Activated T-cell treated with anti-CD3 and anti-CD28 coated beads, Interleukin-2, amount 50 U/mL, for 4 hours (primary cell): Measurements from ENCODE around the gene ADGRG6. TPM values are rescaled to one million over a fixed set of nuclear protein-coding genes. Genes with fewer than 3 reads are reported as not detected.

Experiments used
- ATAC-seq, 2 donors: fragments of 200-7000 bp; cut with Tn5 transposase; one replicate each; pipeline ENCODE4 v1.10.0; 2021
- DNase-seq: peaks from one replicate; pipeline ENCODE4 v3.0.0-alpha.2; 2020
- H3K27me3 Mint-ChIP-seq: one replicate; pipeline ENCODE4 v1.8.0; 2021; ENCODE audit warnings: low read depth, mixed read lengths
- H3K36me3 Mint-ChIP-seq: one replicate; pipeline ENCODE4 v1.8.0; 2022; ENCODE audit warnings: mixed read lengths; ENCODE audit not compliant: insufficient read depth
- H3K4me1 Mint-ChIP-seq: one replicate; pipeline ENCODE4 v1.8.0; 2021; ENCODE audit warnings: low read depth, mixed read lengths
- H3K4me3 Mint-ChIP-seq: one replicate; pipeline ENCODE4 v1.8.0; 2021; ENCODE audit warnings: mild to moderate bottlenecking, moderate library complexity, mixed read lengths
- H3K9me3 Mint-ChIP-seq: one replicate; pipeline ENCODE4 v1.8.0; 2021; ENCODE audit warnings: mixed read lengths
- total RNA-seq, 3 donors: library from RNA; stranded (reverse); gene quantifications; one replicate each; pipeline ENCODE4 v1.2.1, GENCODE V29; 2021

The ADGRG6 gene
- total RNA-seq, result under 1 TPM; 0.22 to 0.43 (median 0.37) TPM

DNA sequence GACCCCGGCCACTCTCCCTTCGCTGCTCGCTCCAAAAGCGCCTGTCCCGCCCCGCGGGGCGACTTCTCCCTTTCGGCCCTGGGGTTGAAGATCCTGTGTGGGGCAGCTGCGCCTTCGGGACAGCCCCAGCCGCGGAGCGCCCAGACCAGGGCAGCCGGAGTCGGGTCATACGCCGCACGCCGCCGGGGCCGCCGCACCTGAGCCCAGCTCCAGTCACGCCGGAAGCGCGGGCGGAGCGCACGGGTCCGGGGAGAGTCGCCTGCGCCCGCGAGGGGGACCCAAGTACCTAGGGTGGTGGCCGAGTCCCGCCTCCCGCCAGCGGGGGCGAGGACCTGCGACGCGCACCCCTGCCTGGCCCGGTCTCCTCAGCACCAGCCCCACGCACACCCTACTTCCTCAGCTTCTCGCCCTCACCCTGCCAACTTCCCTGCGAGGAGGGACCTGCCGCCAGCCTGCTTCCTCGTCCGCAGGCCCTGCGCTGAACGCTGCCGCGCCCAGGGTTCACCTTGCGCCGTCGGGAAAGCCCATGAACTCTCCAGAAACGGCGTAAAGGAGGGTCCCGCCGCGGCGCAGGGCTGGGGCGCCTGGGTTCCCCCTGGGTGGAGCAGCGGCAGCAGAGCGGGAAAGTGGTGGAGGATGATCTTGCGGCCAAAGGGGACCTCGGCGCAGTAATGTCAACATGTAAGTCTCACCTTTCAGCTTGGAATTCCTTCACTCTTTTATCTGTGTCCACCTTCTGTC lies at the start of gene ADGRG6:
ADGRG6 (plus strand) TSS at position 357 of the 741 bp plus-strand sequence; CDS start at position 680, 323 bp downstream.
- ATAC-seq, result peak; percentile 89 to 90
- no peaks in the 10 kb centered on the region for H3K9me3 Mint-ChIP-seq
- peaks cover 11% of the 10 kb centered on the region for H3K4me1 Mint-ChIP-seq
- peak within 1 kb of the TSS; percentile 79 for H3K4me3 Mint-ChIP-seq
- peak; percentile 22 for DNase-seq
- H3K27me3 Mint-ChIP-seq, result peaks cover 22% of the 10 kb centered on the region
- H3K36me3 Mint-ChIP-seq, result no peaks in the 10 kb centered on the region

DNA sequence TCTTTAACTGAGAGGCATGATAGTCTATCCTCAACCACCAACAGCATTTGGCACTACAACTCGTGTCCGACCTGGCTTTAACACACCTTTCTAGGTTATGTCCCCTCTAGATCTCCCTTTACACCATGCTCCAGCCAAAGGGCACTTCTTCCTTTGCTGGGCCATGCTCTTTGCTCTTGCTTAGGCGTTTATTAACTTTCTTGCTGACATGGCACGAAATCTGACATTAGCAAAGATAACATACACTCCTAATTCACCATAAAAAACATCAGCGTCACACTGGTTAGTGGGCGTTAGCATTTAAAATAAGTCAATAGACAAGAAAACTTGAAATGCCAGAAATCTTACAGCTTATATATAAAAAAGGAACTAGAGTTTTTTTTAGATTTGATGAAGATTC lies 47.3 kb upstream of the ADGRG6 start:
- DNase-seq (no peak), ATAC-seq (no peak)
- Mint-ChIP-seq H3K9me3 (no peaks in the 10 kb centered on the region), H3K36me3 (no peaks in the 10 kb centered on the region), H3K4me3 (no peak overlapping the region), H3K4me1 (peaks cover 4% of the 10 kb centered on the region), H3K27me3 (peaks cover 6% of the 10 kb centered on the region)

DNA sequence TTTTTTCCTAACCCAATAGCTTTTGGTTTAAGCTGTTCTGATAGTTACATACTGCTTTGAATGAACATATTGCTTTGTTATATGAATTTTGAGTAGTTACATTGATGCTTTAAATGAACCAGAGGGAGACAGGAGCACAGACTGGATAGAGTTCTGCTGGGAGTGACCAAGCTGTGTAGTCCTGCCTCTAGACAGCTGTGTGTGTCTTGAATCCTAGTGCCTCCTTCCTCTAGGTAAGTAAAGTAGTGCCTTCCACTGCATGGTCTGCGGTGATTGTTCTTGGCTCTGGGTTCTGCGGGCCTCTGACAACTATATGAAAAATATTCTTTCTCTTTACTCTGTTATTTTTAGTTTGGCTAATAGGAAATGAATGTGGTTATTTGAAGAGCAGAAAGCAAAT lies 46.0 kb upstream of the ADGRG6 start:
- Mint-ChIP-seq H3K9me3 (no peaks in the 10 kb centered on the region), H3K36me3 (no peaks in the 10 kb centered on the region), H3K4me3 (no peak overlapping the region), H3K27me3 (peaks cover 6% of the 10 kb centered on the region), H3K4me1 (peaks cover 4% of the 10 kb centered on the region)
- DNase-seq (no peak), ATAC-seq (no peak)

DNA sequence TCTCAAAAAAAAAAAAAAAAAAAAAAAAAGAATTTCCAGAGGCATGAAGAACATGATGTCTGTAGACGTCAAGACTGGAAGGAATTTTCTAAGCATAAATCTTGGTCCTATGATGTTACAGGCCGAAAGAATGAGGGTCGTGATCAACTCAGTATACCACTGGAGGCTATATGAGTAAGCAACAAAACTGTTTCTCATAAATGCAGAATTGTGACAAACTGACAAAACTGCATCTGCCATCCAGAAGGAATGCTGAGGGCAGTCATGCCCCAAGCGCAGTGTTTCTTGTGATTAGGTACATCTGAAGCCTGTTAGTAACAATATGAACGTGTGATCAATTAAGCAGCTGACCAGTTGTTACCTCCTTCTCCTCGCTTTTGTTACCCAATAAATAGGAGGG lies 43.5 kb upstream of the ADGRG6 start:
- DNase-seq (no peak), ATAC-seq (no peak)
- peaks cover 4% of the 10 kb centered on the region for H3K4me1 Mint-ChIP-seq
- H3K27me3 Mint-ChIP-seq, result peaks cover 4% of the 10 kb centered on the region
- H3K36me3 Mint-ChIP-seq, result no peaks in the 10 kb centered on the region
- no peaks in the 10 kb centered on the region for H3K9me3 Mint-ChIP-seq
- H3K4me3 Mint-ChIP-seq, result no peak overlapping the region

DNA sequence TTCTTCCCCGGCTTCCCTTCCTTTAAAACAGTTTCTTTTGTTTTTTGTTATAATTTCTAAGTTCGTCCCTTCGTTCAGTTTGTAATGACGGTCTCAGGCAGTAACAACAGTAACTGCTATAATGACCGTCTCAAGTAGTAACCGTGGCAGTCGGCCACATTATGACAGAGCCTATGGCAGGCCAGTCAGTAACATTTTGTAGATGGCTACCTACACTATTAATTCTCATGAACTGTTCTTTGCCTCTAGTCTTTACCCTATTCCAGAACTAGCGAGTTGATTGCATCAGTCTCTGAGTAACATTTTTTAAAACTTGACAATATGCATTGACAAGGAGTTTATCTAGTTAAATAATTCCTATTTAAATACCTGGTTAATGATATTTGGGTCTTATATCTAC lies 43.0 kb upstream of the ADGRG6 start:
- DNase-seq (no peak), ATAC-seq (no peak)
- Mint-ChIP-seq H3K4me3 (no peak overlapping the region), H3K36me3 (no peaks in the 10 kb centered on the region), H3K27me3 (peaks cover 4% of the 10 kb centered on the region), H3K9me3 (no peaks in the 10 kb centered on the region), H3K4me1 (peaks cover 4% of the 10 kb centered on the region)

DNA sequence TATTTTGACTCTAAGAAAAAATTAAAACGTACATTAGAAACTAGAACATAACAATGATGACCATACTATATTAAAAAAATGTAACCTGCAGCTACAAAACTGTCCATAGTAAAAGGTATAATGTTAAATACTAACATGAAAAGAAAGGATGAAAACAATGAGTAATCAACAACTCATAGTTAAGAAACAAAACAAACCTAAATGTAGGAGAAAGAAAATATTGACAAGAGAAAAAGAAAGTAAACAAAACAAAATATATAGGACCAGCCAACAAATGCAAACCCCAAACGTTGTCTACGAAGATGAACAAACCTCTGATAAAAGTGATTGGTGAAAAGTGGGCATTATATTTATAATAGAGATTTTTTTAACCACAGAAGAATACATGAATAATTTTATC lies 41.1 kb upstream of the ADGRG6 start:
- no peaks in the 10 kb centered on the region for H3K27me3 Mint-ChIP-seq
- H3K9me3 Mint-ChIP-seq, result no peaks in the 10 kb centered on the region
- peaks cover 2% of the 10 kb centered on the region for H3K4me1 Mint-ChIP-seq
- ATAC-seq (no peak), DNase-seq (no peak)
- H3K36me3 Mint-ChIP-seq, result no peaks in the 10 kb centered on the region
- H3K4me3 Mint-ChIP-seq, result no peak overlapping the region

DNA sequence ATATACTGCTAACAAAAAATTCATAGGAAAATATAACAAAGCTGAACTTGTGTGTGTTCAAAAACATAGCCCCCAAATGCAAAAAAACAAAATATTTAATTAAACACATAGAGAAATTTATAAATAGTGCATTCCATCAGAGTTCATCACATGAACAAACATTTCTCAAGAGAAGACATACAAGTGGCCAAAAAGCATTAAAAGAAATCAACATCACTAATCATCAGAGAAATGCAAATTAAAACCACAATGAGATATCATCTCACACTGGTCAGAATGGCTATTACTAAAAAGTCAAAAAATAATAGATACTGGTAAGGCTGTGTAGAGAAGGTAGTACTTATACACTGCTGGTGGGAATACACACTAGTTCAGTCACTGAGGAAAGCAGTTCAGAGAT lies 39.6 kb upstream of the ADGRG6 start:
- Mint-ChIP-seq H3K9me3 (no peaks in the 10 kb centered on the region), H3K27me3 (no peaks in the 10 kb centered on the region), H3K4me3 (no peak overlapping the region), H3K4me1 (no peaks in the 10 kb centered on the region), H3K36me3 (no peaks in the 10 kb centered on the region)
- DNase-seq, result no peak
- no peak for ATAC-seq

DNA sequence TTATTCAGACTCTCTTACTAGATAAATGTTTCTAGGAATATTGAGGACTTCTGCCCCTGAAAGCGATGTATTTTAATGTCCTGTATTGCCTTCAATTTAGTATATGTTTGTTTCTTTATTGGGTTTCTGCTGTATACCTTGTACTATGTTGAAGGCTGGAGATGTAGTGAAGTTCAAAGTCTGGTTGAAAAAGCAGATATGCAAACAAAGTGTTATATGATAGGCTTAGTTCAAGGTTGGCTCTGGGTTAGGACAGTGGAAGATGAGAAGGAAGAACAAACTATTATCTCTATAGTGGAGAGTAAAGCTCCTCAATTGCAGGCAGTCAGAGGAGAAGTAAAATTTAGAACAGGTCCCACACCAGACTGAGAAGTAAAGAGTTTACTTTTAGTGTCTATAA lies 36.3 kb upstream of the ADGRG6 start:
- Mint-ChIP-seq H3K4me3 (no peak overlapping the region), H3K27me3 (no peaks in the 10 kb centered on the region)

DNA sequence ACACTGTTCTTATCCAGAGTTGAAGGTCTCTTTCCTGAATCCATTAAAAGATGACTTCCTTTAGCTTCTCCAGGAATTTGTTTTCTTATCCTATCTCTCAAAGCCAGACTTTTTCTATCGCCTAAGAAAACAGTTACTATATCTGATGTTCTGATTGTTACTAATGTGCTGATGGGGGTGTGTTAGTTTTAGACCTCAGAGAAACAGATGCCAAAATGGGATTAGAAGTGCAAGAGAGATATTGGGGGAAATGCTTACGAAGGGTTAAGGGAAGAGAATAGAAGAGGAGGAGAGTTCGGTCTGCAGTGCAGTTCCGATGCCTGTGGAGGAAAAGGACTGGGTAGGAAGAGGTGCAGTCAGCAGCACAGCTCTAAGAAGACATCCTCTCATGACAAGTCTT lies 35.7 kb upstream of the ADGRG6 start:
- Mint-ChIP-seq H3K9me3 (no peaks in the 10 kb centered on the region), H3K36me3 (no peaks in the 10 kb centered on the region), H3K27me3 (peaks cover 2% of the 10 kb centered on the region), H3K4me3 (no peak overlapping the region), H3K4me1 (no peaks in the 10 kb centered on the region)
- no peak for ATAC-seq
- no peak for DNase-seq

More for the DNA sequence above, 36.3 kb upstream of the ADGRG6 start:
- H3K9me3 Mint-ChIP-seq, result no peaks in the 10 kb centered on the region
- H3K36me3 Mint-ChIP-seq, result no peaks in the 10 kb centered on the region
- no peaks in the 10 kb centered on the region for H3K4me1 Mint-ChIP-seq
- DNase-seq, result no peak
- no peak for ATAC-seq

DNA sequence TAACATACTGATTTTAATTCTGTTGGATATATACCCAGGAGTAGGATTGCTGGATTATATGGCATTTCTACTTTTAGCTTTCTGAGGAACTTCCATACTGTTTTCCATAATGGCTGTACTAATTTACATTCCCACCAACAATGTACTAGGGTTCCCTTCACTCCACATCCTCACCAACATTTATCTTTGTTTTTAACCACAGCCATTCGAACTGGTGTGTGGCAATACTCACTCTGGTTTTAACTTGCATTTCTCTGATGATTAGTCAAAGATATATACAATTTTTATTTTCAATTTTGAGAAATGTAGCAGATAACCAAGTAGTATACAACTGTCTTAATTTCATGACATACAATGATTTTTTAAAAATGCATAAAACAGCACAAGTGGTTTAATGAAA lies 30.3 kb upstream of the ADGRG6 start:
- DNase-seq (no peak), ATAC-seq (no peak)
- H3K4me3 Mint-ChIP-seq, result no peak overlapping the region
- no peaks in the 10 kb centered on the region for H3K36me3 Mint-ChIP-seq
- H3K9me3 Mint-ChIP-seq, result no peaks in the 10 kb centered on the region
- peaks cover 2% of the 10 kb centered on the region for H3K27me3 Mint-ChIP-seq
- H3K4me1 Mint-ChIP-seq, result no peaks in the 10 kb centered on the region

DNA sequence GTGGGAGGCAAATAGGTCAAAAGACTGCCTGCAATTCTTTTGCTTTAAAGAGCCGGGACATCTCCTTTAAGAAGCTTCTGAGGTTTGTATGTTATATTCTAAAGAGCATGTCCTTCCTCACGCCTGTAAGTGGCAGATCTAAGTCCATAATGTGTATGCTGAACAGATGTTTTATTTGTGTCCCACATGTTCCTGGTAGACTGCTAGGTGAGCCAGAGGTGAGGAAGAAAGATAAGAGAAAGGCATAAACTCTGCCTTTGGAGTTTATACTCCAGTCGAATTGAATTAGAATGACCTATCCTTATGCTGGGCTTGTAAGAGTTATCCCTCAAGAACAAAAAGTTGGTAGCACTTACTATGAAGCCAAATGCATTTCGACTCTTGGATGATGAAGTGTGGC lies 27.2 kb upstream of the ADGRG6 start:
- no peak for ATAC-seq
- H3K27me3 Mint-ChIP-seq, result peaks cover 2% of the 10 kb centered on the region
- no peaks in the 10 kb centered on the region for H3K36me3 Mint-ChIP-seq
- no peak overlapping the region for H3K4me3 Mint-ChIP-seq
- DNase-seq, result no peak
- no peaks in the 10 kb centered on the region for H3K4me1 Mint-ChIP-seq
- no peaks in the 10 kb centered on the region for H3K9me3 Mint-ChIP-seq

DNA sequence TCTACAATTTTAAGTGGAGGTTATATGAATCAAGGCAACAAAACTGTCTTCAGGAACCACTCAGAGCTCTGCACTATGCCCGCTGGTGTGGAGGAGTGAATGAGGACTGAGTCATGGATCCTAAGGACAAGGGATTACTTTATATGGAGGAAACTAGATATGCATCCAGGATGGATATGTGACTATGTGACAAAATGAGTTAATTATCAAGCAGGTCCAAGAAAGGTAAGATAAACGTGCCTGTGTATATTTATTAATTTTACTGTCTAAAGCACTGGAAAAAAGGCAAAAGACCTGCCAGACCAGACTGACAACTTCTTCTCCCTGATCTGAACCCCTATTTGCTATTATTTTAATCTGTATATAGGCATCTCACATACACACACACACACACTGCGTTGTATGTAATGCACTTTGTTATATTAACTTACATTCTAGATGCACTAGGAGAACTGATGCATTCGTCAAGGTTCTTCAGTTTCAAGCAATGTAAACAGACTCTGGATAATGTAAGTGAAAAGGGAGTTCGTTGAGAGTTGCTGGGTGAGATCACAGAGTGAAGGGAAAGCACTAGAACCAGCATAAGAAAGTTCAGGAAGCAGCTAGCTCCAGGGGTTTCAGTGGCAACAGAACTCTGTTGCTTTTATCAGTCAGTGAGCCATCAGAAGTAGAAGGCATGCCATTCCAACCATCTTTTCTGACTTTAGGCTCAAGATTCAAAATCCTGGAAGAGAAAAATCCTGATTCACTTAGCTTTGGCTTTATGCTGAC lies 26.4 kb upstream of the ADGRG6 start:
- Mint-ChIP-seq H3K9me3 (no peaks in the 10 kb centered on the region), H3K27me3 (peaks cover 2% of the 10 kb centered on the region), H3K4me1 (no peaks in the 10 kb centered on the region), H3K36me3 (no peaks in the 10 kb centered on the region), H3K4me3 (no peak overlapping the region)
- DNase-seq (no peak), ATAC-seq (no peak)

DNA sequence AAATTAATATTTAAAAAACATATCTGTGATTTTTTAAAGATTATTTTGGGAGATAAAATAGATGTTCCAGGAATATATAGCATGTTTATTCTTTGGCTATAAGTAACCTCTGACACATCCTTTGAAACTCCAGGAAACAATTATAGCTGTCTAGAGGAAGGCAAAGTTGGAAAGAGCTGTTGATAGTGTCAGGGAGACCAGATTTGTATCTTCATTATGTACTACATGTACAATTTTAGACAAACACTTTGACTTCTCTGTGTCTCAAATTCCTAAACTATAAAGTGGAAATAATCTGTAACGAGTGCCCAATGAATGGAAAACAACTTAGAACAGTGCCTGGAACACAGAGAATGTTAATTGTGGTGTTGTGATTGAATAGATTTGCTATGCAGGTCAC lies 25.6 kb upstream of the ADGRG6 start:
- Mint-ChIP-seq H3K9me3 (peaks cover 4% of the 10 kb centered on the region), H3K36me3 (no peaks in the 10 kb centered on the region), H3K4me1 (no peaks in the 10 kb centered on the region), H3K27me3 (no peaks in the 10 kb centered on the region), H3K4me3 (no peak overlapping the region)
- ATAC-seq, result no peak
- DNase-seq, result no peak

DNA sequence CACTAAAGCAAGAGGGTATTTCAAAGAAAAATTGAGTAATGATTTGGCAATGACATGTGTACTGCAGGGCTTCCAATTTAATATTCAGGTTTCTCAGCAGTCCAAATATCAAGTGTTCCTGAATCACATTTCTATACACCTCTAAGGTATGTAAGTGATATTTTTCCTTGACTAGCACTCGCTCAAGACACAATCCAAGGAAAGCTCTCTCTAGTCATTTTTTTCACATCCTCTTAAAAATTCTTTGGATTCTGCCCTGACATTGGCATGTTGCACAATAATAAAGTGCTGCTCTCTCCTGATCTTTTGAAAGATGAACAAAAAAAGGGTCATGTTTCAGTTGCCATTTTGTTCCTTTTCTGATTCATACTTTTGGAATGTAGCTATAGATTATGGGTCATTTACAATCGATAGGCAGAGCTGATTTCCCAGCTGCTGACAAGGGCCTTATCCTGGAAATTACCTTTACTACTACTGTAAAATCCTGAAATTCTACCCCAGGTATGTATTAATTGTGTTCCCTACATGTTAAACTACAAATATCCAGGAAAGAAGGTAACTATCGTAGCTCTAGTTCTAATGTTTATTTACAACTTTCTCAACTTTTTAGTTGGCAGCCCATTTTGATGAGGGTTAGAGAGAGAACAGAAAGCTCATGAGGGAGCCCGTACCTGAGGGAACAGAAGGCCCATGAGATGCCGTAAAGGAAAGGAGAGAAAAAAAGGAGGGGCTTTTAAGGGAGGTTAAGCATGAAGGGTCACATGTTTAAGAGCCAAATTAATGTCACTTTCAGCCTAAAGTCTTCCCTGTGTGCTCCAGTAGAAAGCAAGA lies 22.2 kb upstream of the ADGRG6 start:
- no peaks in the 10 kb centered on the region for H3K27me3 Mint-ChIP-seq
- DNase-seq (no peak), ATAC-seq (no peak)
- H3K4me1 Mint-ChIP-seq, result no peaks in the 10 kb centered on the region
- H3K9me3 Mint-ChIP-seq, result peaks cover 4% of the 10 kb centered on the region
- no peak overlapping the region for H3K4me3 Mint-ChIP-seq
- H3K36me3 Mint-ChIP-seq, result no peaks in the 10 kb centered on the region
